GM18517 (cell line): ENCODE results near the gene EXOC3L1.

Source experiments
- ATAC-seq: cut with Tn5 transposase; IDR thresholded peaks from one replicate; pipeline ENCODE4 v1.9.1; 2021; ENCODE audit warnings: mild to moderate bottlenecking, moderate library complexity; ENCODE audit not compliant: unreplicated experiment

EXOC3L1 gene

GRCh38 chr16:67183627-67184452 lies 6.1 kb downstream of the EXOC3L1 start, which contains the start of gene MATCAP1:
Gene MATCAP1 (minus strand): TSS chr16:67183963. CDS start chr16:67180610, 3,353 bp downstream.
- ATAC-seq, result peak; percentile 92

- ATAC-seq, result no peak
These were observed 6.7 kb downstream of the EXOC3L1 start for GRCh38 chr16:67183284-67183626.

GRCh38 chr16:67182288-67182687 lies 7.6 kb downstream of the EXOC3L1 start:
- ATAC-seq, result no peak

DNA sequence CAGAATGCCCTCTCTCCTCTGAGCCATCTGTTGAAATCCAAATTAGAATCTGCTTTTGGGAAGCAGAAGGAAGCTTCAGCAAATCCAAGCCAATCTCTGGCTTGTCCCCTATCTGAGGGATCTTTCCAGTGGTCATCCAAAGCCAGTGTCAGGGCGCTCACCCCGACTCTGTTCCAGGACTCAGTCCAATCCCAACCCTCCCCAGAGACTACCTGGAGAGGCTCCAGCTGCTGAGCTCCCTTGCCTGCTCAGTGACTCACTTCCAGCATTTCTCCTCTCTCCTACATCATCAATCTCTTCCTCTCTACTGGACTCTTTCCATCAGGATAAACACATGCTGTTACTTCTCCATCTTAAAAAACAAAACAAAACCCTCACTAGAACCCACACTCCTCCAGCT lies 8.6 kb downstream of the EXOC3L1 start:
- ATAC-seq, result no peak

- ATAC-seq, result no peak
These were observed 9.8 kb downstream of the EXOC3L1 start for GRCh38 chr16:67180166-67180565.

GRCh38 chr16:67179421-67180080 lies 10.4 kb downstream of the EXOC3L1 start:
- ATAC-seq, result no peak

- ATAC-seq, result no peak
These were observed 11.9 kb downstream of the EXOC3L1 start for GRCh38 chr16:67177743-67178699.

DNA sequence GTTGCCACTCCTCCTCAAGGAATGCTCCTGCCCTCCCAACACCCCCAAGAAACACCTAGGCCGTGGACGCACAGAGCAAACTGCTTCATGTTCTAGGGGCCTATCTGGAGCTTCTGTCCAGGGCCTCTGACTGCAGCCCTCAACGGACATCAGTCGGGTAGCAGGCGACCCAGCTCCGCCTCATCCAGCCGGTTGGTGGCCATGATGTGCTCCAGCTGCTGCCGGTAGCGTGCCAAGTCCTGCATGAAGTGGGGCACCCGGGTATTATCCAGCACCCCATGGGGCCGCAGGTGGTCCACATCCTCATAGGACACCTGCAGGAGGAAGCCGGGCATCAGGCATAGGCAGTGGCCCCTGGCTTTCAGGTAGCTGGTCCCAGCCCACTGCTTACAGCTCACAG lies 13.3 kb downstream of the EXOC3L1 start:
- ATAC-seq, result no peak

- ATAC-seq, result no peak
These were observed 15.2 kb downstream of the EXOC3L1 start for GRCh38 chr16:67174706-67175231.

- peak; percentile 45 for ATAC-seq
These were observed 15.9 kb downstream of the EXOC3L1 start for GRCh38 chr16:67173808-67174705.

DNA sequence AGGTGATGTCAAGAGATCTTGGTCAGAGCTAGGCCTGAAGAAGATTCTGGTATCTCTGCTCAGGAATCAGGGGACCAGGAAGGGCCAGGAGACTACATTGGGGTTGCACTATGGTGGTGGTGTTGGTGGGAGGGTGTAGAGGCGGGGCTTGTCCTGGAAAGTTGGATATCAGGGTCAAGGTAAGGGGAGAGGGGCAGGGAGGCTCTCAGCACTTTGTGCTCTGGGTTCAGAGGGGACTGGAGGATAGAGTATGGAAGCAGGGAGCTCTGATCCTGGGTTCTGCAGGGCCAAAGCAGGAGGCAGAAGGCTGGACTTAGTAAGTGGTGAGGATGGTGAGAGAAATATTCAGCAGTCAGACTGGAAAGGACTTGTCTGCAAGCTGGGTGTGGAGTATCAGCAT lies 16.6 kb downstream of the EXOC3L1 start:
- no peak for ATAC-seq

DNA sequence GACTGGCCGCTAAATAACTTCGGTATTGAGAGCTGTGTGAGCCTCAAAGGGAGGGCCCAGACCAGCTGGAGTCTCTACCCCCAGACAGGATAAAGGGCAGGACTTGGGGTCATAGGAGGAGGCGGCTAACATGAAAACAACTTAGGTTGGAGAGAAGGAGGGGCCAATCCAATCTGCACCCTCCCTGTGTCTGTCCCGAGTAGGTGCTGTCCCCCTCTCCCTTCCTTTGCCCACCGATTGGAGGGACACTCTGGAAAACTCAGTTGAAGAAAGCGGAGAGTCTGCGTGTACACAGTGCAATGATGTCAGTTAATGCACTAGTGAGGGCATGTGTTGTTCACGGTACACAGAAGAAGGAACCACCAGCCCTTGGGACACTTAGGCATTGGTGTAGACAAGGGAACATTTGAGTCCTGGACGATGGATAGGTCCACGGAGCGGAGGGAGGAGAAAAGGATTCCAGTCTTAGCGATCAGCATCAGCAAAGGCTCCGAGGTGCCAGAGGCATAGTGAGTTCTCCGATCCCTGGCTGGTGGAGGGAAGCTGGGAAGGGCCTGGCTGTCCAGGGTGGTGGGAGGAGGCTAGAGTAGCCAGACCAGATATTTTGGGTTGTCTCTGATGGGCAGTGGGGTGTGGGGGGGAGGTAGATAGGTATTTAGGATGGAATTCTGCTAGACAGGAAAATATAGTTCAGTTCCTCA lies 18.8 kb downstream of the EXOC3L1 start:
- ATAC-seq, result no peak

- no peak for ATAC-seq
These were observed 19.6 kb downstream of the EXOC3L1 start, which contains the start of gene NOL3 for GRCh38 chr16:67170168-67170948. Gene NOL3 (plus strand): TSS chr16:67170538.

DNA sequence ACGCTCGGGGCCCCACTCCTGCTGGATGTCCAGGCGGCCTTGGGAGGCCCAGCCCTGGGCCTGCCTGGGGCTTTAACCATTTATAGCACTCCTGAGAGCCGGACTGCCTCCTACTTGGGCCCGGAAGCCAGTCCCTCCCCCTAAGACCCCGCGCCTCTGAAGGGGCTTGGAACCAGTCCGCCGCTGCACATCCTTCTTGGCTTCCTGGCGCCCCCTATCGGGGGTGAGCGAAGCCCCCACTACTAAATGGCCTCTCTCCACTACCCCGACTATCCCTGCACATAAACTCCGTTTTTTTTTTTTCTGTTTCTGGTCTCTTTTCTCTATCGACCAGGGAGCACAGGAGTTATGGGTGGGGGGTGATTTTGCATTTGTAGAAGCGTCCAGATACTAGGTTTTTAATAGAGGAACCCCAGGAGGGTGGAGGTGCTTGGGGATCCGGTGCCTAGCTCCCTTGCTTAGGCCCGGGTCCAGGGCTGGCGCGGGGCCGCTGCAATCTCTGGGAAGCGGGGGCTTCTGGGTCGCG lies 20.2 kb downstream of the EXOC3L1 start:
- ATAC-seq, result no peak

DNA sequence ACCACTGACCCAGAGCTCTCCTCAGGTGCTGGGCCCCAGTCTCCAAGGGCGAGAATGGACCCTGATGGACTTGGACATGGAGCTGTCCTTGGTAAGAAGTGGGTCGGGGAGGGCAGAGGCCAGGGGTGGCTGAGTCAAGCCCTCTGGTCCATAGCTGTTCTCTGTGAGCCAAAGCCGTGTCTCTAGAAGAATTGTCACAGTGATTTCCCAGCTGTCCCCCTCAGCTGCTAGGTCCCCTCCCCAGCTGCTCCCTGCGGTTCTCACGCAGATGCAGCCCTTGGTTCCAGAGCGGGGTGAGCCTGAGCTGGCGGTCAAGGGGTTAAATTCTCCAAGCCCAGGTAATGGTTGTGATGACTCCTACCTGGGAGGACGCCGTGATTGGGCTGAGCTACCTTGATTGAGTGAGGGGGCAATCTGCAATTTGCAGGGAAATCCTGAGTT lies 20.9 kb downstream of the EXOC3L1 start:
- no peak for ATAC-seq

GRCh38 chr16:67167588-67167987 lies 22.3 kb downstream of the EXOC3L1 start:
- ATAC-seq, result no peak

DNA sequence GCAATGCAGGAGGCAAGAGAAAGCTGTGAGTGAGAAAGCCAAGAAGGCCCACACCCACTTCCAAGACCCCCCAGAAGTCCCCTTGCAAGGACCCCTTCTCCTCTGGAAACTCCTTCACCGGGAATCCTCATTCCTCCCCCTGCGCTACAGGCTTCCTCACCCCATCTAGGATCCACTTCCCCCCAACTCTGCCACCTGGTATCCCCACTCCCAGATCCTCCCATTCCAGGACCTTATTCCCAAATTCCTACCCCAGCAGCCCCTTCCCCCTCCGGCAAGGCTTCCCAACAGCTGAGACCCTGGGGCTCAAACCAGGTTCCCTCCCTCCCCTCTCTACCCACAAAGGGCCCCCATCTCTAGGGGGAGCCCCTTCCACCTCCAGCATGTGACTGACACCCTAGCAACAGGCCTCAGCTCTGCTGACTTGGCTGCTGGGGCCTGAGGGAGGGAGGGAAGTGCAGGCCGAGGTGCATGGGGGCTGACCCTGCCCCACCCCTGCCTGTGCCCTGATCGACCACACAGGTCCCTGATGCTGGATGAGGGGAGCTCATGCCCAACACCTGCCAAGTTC lies 23.3 kb downstream of the EXOC3L1 start:
- ATAC-seq, result no peak

GRCh38 chr16:67166110-67166547 lies 23.8 kb downstream of the EXOC3L1 start:
- ATAC-seq, result no peak
